ENCODE data around the gene LIMS2.

DNA sequence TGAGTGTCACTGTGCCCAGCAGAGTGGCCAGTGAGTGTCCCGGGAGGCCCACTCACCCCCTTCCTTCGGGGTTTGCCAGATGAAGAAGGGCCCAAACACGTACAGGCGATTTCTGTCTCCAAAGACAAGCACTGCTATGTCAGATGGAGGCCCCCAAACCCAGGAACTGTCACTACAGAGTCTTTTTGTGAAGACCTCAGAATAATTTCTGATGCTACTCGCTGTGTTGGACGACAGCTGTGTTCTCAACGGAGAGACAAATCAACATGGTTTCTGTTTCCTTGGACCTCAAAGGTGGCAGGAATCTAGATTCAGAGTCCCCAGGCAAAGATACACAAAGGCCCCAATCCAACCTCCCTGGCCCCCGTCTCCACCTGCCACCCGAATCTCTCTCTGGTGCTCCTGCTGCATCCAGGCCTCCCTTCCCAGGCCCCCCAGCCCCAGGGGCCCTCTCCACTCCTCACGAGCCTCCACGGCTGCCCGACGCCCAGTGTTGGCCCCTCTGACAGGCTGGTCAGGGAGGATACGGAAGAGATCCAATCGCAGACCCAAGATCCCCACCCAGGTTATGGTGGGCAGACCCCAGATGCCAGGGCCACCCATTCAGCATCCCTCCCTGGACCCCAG, 31.8 kb downstream of the LIMS2 start:
- TF ChIP-seq KLF7 (tag by site-specific recombination; IDR thresholded peaks at IDR 0.05; ENCODE audit: borderline replicate concordance) (no peak), MZF1 (tag by site-specific recombination; IDR thresholded peaks at IDR 0.05; ENCODE audit: borderline replicate concordance) (no peak), PATZ1 (tag by site-specific recombination; IDR thresholded peaks at IDR 0.05) (no peak), KLF16 (tag by site-specific recombination; IDR thresholded peaks at IDR 0.05) (no peak), ZNF658 (tag by site-specific recombination; IDR thresholded peaks at IDR 0.05) (no peak), ZNF621 (tag by site-specific recombination; IDR thresholded peaks at IDR 0.05) (no peak), ZFP3 (tag by site-specific recombination; IDR thresholded peaks at IDR 0.05; ENCODE audit: low read depth) (no peak)
- TF ChIP-seq, protein P1, sequence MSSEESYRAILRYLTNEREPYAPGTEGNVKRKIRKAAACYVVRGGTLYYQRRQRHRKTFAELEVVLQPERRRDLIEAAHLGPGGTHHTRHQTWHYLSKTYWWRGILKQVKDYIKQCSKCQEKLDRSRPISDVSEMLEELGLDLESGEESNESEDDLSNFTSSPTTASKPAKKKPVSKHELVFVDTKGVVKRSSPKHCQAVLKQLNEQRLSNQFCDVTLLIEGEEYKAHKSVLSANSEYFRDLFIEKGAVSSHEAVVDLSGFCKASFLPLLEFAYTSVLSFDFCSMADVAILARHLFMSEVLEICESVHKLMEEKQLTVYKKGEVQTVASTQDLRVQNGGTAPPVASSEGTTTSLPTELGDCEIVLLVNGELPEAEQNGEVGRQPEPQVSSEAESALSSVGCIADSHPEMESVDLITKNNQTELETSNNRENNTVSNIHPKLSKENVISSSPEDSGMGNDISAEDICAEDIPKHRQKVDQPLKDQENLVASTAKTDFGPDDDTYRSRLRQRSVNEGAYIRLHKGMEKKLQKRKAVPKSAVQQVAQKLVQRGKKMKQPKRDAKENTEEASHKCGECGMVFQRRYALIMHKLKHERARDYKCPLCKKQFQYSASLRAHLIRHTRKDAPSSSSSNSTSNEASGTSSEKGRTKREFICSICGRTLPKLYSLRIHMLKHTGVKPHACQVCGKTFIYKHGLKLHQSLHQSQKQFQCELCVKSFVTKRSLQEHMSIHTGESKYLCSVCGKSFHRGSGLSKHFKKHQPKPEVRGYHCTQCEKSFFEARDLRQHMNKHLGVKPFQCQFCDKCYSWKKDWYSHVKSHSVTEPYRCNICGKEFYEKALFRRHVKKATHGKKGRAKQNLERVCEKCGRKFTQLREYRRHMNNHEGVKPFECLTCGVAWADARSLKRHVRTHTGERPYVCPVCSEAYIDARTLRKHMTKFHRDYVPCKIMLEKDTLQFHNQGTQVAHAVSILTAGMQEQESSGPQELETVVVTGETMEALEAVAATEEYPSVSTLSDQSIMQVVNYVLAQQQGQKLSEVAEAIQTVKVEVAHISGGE (tag by site-specific recombination; conservative IDR thresholded peaks at IDR 0.05; ENCODE audit: low read depth), result no peak

All from HEK293 (cell line).